GM19025 (cell line): Measurements from ENCODE around the gene GPC6.
"Not testable (repeated sequence)": the region's sequence is repeated elsewhere in the genome, so short reads cannot be mapped to it uniquely, and the experiment has no call there.

Experiments used
- ATAC-seq: cut with Tn5 transposase; IDR thresholded peaks from one replicate; pipeline ENCODE4 v1.9.1; 2021; ENCODE audit warnings: mild to moderate bottlenecking, low read depth, moderate library complexity; ENCODE audit not compliant: unreplicated experiment

The GPC6 gene

DNA sequence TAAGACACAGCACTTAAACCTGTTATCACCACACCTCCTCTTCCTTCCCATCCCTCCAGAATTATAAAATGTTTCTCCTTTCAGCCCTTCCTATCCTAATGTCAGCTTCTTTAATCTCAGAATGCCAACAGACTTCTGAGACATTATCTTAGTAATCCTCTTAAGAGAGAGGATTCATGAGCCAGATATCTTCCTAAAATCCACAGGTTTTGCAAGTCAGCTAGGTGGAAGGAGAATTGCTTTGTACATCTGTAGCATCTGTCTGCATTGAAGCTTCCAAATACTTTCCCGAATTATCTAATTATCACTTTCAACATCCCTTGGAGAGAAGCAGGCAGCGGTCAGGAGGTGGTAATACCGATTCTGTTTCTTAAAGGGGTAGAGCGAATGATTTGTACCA is 1073.8 kb downstream of the GPC6 start:
- ATAC-seq: no peak

GRCh38 chr13:94301487-94301886 is 1074.9 kb downstream of the GPC6 start:
- no peak for ATAC-seq

DNA sequence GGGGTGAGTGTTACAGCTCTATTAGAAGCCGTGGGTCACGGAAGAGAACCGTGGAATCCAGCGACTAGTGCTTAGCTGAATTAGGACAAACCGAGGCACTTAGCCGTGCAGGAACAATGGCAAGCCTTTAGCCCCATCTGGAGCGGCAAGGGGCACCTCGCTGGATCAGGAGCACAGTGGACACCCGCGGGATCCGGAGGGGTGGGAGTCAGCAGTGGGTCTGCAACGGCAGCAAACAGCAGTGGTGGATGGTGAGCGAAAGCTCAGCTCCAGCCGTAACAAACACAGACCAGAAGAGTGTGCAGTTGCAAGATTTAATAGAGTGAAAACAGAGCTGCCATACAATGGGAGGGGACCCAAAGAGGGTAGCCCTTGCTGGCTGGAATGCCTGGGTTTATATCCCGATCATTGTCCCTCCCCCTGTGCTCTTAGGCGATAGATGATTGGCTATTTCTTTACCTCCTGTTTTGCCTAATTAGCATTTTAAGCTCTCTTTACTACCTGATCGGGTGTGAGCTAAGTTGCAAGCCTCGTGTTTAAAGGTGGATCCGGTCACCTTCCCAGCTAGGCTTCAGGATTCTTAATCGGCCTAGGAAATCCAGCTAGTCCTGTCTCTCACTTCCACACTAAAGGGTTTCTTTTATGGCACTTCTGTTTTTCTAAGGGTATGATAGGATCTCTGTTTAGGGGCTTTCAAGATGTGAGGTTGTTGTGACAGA is 1076.4 kb downstream of the GPC6 start:
- not testable (repeated sequence) for ATAC-seq

- ATAC-seq: no peak
Observed at GRCh38 chr13:94303644-94304174, 1077.1 kb downstream of the GPC6 start.

DNA sequence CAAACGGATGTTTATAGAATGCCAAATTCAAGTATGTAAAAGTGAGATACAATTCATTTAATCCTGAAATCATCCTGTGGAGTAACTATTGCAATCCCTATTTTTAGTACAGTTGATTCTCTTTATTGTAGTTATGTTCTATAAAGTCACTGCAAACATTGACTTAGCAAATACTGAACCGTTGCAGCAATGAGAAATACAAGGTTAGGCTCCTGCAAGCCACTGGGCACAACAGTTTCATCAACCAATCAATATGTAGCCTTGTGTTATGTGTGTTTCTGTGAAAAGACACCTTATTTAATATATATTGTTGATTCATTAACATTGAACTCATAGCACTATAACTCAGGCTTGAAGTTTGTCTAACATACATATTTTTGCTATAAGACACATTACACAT is 1078.4 kb downstream of the GPC6 start:
- no peak for ATAC-seq

DNA sequence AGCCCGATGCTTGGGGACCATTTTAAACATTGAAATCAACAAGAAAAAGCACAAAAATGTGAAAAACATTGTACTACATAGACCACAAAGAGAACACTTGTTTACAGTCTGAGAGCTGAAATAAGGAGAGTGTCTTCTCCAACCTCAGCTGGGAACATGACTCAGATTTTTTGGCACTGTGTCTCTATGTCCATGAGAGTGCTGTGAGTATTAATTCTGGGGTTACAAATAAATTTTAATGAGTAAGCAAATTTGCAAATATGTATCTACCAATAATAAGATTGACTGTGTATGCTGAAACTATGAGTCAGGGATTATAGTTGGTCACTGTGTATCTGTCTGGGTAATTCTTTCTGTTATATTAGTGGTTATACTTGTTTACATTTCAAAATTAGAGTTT is 1078.9 kb downstream of the GPC6 start:
- ATAC-seq: no peak

- ATAC-seq: no peak
Observed at GRCh38 chr13:94305934-94306333, 1079.3 kb downstream of the GPC6 start.

GRCh38 chr13:94308832-94309231 is 1082.2 kb downstream of the GPC6 start:
- no peak for ATAC-seq

DNA sequence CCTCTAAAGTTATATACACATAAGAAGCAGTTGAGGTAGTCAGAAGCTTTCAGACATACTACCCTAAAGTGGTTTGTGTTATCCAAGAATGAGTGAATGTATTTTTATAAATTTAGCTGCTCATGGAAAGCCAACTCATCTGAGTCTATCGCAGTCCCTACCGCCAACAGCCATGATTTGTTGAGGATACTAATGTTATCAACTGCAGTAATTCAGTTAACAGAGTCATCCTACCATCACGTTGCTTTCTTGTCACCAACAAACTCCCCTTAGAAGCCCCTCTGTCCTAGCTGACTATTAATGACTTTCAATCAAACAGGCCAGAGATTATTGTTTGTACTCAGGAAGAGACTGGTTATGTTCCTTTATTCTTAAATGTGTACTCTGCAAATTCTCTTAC is 1083.0 kb downstream of the GPC6 start:
- ATAC-seq: no peak

DNA sequence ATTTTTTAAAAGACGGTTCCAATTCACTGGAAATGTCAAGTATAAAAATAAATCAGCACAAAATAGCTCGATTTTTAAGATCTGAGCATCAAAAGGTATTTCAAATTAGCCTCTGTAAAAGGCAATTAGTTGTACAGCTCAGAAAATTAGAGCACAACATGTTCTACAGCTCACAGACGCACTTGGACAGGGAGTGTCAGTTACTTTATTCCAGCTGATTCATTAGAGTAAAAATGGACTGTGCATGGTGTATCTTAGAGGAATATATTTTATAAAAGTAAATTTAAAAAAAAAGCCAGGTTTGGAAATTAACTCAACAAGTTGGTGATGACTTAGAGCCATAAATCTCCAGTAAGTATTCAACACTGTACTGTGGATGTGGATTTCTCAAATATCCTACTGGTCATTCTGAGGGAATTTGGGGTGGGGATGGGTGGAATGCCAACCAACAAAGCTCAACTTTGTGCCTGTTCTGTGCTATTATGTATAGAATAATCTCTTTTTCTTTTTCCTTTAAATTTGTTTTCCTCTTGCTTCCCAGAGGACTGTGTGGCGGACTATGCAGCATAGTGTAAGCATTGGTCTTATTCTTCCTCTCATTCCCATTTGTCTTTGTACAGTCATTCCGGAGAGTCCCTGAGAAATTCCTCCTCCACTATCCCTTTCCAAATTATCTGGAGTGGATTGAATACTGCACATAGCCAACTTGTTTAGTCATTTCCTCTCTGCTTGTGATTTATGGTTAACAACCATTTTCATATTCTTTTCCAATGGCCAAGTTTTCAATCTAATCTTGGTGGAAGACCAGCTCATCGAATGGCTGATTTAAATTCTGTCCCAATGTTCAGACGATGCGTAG is 1083.6 kb downstream of the GPC6 start:
- ATAC-seq: no peak

DNA sequence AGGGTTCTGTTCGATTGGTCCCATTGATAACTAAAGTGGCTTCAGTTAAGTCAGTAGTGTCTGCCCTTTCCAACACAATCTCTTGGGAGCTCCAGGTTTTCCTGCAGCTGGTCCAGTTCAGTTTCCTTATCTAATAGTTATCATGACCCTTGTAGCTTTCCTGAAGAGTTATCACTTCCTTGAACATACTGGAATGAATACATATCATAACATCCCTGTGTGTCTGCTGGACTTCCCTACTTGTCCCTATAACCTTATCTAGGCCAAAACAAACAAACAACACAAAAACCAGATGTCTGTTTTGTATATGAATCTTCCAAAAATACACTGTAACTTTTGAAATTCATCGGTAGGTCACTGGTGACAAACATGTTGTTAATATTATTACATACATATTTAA is 1085.3 kb downstream of the GPC6 start:
- ATAC-seq: no peak

GRCh38 chr13:94312511-94313216 is 1086.1 kb downstream of the GPC6 start:
- ATAC-seq: peak; percentile 58

DNA sequence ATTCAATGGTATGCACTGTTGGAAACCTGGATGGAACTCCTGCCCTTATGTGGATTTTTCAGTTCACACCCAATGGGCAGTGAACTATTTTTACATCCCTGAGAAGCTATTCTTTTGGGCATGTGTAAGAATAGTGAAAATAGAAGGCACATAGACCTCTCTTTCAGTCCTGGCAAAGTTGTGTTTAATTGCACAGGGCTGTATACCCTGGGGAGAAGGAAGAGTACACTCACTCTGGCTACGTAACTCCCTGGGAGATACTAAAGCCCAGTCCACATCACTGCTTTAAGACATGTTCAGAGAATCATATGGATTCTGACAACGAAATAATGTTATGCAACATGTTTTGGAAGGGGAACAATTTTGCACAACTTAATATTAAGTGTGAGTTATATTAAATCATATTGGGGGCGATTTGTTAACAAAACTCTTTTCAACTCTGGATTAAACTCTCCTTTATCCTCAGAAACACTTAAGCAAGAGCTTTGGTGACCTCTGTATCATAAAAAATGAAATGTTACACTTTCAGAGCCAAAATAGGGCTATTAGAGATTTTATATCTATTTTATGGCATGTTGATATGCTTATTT is 1086.8 kb downstream of the GPC6 start:
- no peak for ATAC-seq

DNA sequence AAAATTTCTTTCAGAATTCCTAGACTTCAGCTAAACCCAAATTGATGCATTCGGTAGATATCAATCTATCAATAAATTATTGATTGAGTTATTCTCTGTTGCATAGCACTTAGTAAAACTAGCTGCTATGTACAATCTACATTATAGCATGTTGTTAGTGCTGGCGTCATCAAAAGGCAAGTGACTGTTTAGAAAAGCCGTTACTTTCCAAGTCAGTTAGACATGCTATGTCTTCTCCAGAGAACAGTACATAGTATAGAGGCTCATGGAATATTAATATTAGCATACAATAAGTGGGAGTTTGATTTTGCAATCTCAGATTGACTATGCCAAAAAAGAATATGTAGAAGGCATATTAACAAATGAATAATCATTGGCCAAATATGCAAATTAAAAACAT is 1087.3 kb downstream of the GPC6 start:
- ATAC-seq: no peak

DNA sequence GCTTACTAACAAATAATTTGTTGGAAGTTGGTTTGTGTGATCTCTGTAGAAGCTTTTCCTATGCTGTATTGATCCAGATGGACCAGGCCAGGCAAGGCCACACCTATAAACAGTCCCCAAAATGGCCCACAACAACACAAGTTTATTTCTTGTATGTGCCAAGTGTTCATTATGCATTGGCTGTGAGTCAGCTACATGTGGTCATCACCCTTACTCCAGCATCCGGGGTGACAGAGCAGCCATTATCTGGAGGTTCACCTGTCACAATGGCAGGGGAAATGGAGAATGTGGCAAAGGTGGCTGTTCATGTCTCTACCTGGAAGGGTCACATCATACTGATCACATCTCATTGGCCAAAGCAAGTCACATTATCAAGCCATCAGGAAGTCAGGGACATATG is 1088.6 kb downstream of the GPC6 start:
- no peak for ATAC-seq

GRCh38 chr13:94317063-94317491 is 1090.5 kb downstream of the GPC6 start:
- no peak for ATAC-seq

DNA sequence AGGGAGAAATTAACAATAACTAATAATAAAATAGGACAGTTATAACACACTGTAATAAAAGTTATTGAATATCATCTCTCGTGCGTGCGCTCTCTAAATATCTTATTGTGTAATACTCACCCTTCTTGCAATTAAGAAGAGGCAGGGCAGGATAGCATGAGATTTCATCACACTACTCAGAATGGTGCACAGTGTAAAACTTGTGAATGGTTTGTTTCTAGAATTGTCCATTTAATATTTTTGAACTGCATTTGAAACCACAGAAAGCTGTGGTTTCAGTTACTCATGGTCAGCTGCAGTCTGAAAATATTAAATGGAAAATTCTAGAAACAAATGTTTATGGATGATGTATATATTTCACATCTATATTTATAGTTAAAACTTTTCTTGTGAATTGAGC is 1091.8 kb downstream of the GPC6 start:
- ATAC-seq: no peak

DNA sequence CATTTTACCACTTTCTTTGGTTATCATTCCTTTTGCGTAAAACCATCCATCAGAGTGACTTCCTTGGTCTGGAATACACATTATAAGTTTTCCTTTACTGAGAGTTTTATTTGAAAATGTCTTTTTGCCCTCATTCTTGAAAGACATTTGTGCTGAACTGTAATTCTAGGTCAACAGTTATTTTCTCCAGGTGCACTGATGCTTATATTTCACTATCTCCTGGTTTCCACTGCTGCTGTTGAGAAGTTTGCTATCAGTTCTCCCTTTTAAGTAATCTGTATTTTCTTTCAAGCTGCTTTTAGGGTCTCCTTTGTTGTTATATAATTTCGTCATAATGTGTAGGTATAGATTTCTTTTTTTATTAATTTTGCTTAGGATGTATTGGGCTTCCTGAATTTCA is 1092.9 kb downstream of the GPC6 start:
- ATAC-seq: no peak

- no peak for ATAC-seq
Observed at GRCh38 chr13:94322925-94323763, 1096.5 kb downstream of the GPC6 start.
